CD4-positive, alpha-beta T cell treated with Interleukin-17A for 1 hour (primary cell): ENCODE measurements around the gene U2AF2.
"Not testable (repeated sequence)": the region's sequence is repeated elsewhere in the genome, so short reads cannot be mapped to it uniquely, and the experiment has no call there.

Experiments
- DNase-seq: peaks from one replicate; pipeline ENCODE4 v3.0.0-alpha.2; 2020

Gene U2AF2

DNA sequence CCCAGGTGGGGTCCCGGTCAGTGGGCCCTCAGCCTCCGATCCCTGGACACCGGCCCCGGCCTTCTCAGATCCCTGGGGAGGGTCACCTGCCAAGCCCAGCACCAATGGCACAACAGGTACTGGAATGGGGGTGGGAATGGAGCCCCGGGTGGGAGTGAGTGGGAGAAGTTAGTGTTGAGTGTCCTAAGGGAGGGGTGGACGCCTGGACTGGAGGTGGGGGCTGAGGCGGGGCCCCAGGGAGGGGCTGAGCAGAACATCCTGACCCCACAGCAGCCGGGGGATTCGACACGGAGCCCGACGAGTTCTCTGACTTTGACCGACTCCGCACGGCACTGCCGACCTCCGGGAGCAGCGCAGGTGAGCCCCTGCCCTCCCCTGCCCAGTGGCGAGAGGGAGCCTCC is 37.8 kb downstream of the U2AF2 start:
- no peak for DNase-seq

- no peak for DNase-seq
Observed at GRCh38 chr19:55693336-55693974, 38.6 kb downstream of the U2AF2 start.

DNA sequence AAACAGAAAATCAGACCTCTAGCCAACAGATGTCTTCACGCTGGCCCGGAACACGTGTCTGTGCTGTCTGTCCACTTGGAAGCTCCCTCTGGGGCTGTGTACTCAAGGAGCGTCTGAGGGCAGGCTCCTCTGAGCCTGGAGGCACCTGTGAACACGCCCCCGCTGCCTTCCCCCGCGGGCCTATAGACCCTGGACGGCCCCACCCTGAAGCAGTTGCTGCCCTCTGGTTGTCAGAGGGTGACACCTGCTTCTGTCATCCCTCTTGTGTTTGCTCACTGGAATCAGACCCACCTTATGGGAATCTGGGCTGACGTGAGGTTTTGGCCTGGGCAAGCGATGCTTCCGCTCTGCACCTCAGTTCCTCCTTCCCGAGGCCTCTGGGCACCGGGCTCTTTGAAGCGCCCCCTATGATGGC is 39.4 kb downstream of the U2AF2 start:
- no peak for DNase-seq

- DNase-seq, result no peak
Observed at GRCh38 chr19:55694656-55695491, 40.0 kb downstream of the U2AF2 start.

GRCh38 chr19:55695511-55696290 is 40.9 kb downstream of the U2AF2 start:
- no peak for DNase-seq

GRCh38 chr19:55696301-55697068 is 41.6 kb downstream of the U2AF2 start:
- DNase-seq, result no peak

DNA sequence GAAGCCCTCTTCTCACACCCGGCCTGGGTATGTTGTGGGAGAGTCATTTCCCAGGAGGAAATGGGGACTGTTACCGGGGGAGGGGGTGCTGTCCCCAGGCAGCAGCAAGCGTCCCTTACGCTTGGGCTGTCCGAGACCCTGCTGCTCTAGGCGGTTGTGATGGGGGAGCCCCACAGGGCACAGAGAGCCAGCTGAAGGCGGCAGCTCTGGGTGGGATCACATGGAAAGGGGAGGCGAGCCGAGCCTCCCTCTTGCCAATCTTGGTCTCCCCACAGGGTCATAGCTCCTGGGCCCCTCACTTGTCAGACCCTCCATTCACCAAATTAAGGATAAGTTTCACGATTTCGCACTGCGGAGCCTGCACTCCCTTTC is 42.2 kb downstream of the U2AF2 start:
- no peak for DNase-seq

DNA sequence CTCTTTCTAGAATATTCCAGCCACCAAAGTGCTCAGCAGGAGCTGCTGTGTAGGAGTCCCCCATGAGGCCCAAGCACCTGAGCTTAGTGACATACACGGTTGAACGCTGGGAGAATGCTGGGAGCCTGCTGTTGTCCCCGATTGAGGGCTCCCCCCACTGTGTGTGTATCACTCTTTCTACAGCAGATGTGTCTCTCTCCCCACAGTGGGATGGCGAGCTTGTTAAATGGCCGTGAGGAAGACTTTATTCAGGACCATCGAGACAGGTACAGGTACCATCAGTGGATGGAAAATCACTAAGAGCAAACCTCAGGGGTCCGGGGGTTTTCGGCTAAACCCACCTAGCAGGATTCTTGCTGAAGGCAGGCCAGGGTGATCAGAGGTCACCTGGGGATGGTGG is 42.9 kb downstream of the U2AF2 start:
- DNase-seq, result no peak

DNA sequence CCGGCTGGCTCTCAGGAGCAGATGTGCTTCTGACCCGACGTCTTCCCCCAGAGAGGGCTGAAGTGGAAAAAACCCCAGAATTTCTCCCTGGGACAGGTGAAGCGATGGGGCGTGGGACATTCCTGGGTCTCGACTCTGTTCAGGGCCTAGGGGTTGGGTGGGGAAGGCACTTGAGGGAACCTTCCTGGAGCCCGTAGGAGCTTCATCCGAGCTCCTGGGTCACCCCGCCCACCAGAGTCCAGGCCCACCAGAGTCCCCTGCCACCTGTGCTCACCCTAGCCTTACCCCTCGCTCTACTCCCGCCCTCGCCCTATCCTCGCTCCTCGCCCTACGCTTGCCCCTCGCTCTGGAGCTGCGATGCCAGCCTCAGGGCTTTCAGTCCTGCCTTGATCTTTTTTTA is 43.4 kb downstream of the U2AF2 start:
- no peak for DNase-seq

DNA sequence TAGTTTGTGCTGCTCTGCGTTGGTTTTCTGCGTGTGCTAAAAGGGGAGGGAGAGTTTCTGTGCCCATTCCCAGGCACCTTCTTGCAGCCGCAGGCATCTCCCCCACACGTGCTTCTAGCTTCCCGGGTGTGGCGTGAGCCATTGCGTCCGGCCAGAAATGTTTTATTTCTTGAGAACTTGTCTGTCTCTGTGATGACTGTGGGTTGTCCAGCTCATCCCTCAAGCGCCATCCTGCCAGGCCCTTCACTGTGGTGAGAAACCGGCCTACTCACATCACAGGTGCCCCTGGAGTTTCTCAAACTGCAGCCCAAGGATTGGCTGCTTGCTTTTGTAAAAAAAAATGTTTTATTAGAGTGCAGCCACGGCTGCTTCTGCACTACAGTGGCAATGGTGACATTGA is 44.4 kb downstream of the U2AF2 start:
- DNase-seq, result no peak

DNA sequence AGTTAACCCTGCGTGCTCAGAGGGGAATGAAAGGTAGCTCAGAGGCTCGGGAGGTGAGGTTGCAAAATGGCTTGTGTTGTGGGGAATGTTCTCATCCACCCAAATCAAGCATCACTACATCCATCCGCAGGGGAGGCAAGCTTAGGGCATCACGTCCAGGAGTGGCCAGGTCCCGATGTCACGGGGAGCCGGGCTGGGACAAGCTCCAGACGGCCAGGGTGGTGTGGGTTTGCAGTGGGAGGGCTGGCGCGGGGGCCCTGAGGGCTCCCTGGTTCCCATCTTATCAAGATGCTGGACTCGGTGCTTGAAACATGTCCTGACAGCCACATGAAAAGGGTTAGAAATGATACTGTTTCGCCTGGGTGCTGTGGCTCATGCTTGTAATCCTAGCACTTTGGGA is 46.0 kb downstream of the U2AF2 start:
- no peak for DNase-seq

DNA sequence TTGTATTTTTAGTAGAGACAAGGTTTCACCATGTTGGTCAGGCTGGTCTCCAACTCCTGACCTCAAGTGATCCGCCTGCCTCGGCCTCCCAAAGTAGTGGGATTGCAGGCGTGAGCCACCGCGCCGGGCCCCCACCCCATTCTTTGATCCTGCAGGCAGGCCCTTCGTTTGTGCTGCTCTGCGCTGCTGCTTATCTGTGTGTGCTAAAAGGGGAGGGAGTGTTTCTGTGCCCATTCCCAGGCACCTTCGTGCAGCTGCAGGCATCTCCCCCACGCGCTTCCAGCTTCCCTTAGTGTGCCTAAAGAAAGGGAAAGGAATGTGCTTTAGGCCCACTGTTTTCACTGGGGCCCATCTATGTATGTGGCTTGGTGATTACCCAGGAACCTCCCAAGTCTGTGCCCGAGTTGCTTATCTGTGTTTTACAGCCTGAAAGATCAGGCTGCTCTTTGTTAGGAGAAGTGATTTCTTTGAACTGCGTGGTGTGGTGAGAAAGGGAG is 47.3 kb downstream of the U2AF2 start:
- DNase-seq, result no peak

GRCh38 chr19:55703790-55704215 is 49.0 kb downstream of the U2AF2 start:
- DNase-seq, result peak; percentile 30

DNA sequence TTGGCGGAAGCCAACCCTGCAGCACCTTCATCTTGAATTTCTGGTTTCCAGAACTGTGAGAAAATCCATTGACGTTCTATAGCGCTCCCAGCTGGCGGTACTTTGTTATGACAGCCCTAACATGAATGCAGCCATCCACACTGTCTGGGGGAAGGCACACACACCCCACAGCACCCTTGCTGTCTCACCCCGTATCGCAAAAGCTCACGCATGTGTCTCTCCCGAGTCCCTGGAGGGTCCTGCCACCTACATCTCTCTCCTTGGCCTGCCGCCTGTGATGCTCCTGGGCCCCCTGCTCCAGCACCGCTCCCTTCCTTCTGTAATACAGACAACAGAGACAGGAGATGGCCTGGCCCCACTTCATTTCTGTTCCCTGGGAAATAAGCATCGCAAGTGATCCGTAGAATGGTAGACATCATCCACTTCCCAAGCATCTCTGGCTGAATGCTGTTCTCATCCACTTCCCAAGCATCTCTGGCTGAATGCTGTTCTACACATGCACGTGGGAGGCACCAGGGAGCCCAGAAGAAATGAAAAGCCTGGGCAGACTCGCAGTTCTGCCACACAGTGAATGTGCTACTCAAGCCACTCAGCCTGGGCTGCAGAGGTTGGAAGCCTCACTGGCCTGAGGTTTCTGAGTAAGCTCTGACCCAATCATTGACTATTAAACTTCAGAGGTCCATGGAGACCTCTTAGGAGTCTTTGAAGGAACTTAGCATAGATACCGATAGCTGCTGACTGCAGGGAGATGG is 49.8 kb downstream of the U2AF2 start:
- no peak for DNase-seq

DNA sequence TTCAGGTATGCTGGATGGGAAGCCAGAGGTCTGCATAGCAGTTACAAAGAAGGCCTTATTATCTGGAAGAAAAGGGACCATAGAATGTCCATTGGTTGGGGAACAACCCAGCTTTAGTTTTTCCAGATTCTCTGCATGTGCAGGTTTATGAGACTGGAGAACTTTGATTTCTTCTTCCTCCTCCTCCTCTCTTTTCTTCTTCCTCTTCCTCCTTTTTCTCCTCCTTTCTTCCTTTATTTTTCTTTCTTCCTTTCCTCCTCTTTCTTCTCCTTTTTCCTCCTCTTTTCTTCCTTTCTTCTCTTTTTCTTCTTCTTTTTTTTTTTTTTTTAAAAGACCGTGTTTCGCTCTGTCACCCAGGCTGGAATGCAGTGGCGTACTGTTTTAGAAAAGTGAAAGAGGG is 51.1 kb downstream of the U2AF2 start:
- DNase-seq, result no peak

DNA sequence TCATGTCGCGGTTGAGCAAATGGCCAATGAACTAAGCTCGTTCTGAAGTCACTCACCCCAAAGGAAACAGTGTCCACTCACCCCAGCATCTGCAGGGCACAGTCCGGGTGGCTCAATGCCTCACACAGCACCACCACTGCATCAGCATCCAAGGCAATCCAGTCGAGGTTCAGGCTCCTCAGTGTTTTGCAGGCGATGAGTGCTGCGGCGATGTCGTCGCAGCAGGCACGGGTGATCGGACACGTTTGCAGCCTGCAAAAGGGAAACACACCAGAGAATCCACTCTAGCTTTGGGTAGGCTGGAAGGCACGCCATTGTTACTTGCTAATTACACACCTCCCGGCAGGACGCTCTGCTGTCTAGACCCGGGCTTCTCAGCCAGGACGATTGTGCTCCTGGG is 56.9 kb downstream of the U2AF2 start:
- DNase-seq, result no peak

GRCh38 chr19:55712804-55713631 is 58.2 kb downstream of the U2AF2 start:
- DNase-seq, result no peak

- DNase-seq, result no peak
Observed at GRCh38 chr19:55716531-55716930, 61.7 kb downstream of the U2AF2 start.

DNA sequence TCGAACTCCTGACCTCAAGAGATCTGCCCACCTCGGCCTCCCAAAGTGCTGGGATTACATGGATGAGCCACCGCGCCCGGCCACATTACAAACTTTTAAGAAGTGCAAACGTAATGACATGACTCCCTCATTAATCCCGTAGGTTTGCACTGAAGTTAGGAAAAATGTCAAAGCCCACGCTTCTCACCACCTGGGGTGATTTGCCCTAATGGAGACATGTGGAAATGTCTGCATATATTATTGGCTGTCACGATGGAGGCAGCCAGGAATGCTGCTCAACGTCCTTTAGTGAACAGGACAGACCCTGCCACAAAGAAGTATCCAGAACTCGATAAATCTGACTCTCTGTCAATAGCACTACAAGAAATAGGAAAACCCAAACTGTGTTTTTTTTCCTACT is 62.4 kb downstream of the U2AF2 start:
- no peak for DNase-seq

DNA sequence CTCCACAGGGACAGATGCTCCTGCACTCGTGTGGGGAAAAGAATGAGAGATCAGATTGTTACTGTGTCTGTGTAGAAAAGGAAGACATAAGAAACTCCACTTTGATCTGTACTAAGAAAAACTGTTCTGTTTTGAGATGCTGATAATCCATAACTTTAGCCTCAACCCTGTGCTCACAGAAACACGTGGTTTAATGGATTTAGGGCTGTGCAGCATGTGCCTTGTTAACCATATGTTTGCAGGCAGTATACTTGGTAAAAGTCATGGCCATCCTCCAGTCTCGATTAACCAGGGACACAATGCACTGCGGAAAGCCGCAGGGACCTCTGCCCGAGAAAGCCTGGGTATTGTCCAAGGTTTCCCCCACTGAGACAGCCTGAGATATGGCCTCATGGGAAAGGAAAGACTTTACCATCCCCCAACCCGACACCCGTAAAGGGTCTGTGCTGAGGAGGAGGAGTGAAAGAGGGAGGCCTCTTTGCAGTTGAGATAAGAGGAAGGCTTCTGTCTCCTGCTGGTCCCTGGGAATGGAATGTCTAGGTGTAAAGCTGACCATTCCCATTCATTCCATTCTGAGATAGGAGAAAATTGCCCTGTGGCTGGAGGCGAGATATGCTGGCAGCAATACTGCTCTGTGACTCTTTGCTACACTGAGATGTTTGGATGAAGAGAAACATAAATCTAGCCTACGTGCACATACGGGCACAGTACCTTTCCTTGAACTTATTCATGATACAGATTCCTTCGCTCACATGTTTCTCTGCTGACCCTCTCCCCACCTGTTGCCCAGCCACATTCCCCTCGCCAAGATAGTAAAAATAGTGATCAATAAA is 63.3 kb downstream of the U2AF2 start:
- DNase-seq, result not testable (repeated sequence)
